HCT116 (cell line): ENCODE measurements around the gene THSD7A. TPM values are rescaled to one million over a fixed set of nuclear protein-coding genes. Genes with fewer than 3 reads are reported as not detected.

Experiments
- ATAC-seq: fragments of 200-7000 bp; cut with Tn5 transposase; 2 replicates; pipeline ENCODE4 v1.9.1; 2020; ENCODE audit warnings: mild to moderate bottlenecking, moderate library complexity
- BruUV-seq: library from RNA; stranded (reverse); fragments of 400-500 nt; replicated peaks from 2 replicates; lab custom pipeline; 2021; lab: Mats Ljungman, UMichigan
- CTCF ChIA-PET: fragments of 300-600 bp; sonication (Branson Sonifier 250); formaldehyde crosslinking; loops from one replicate; lab custom pipeline; 2021; ENCODE audit warnings: antibody characterized with exemption; lab: Charles Lee
- POLR2A ChIA-PET: fragments of 300-600, 350-600 bp; sonication (Branson Sonifier 250); formaldehyde crosslinking; loops from one replicate; lab custom pipeline; 2021; ENCODE audit warnings: antibody characterized with exemption; lab: Charles Lee
- RAD21 ChIA-PET, 2 experiments: fragments of 300-600 bp; sonication (Branson Sonifier 250); formaldehyde crosslinking; loops; one replicate each; lab custom pipeline; 2023; ENCODE audit warnings: low total read pairs in 2 of 2; ENCODE audit not compliant: uncharacterized antibody in 2 of 2, unreplicated experiment in 2 of 2, low non-redundant PET in 1 of 2; lab: Charles Lee
- DNase-seq: peaks from one replicate; pipeline ENCODE4 v3.0.0-alpha.2; 2010; ENCODE audit warnings: low read depth, low spot score
- H2AFZ ChIP-seq: fragments of 200-600 bp; shearing (Covaris generic), sonication (generic); 2 replicates; pipeline ENCODE4 v1.6.1; 2017; ENCODE audit warnings: low read depth, mixed run types, mixed read lengths, antibody characterized with exemption, low read length; ENCODE audit not compliant: poor library complexity, severe bottlenecking
- H3K27ac ChIP-seq: 2 replicates; pipeline ENCODE4 v1.5.1; 2012; ENCODE audit warnings: low read depth, low read length
- H3K27me3 ChIP-seq: fragments of 200-600 bp; sonication (generic); 2 replicates; pipeline ENCODE4 v1.6.1; 2016; ENCODE audit warnings: mixed run types, low read length, mixed read lengths; ENCODE audit not compliant: insufficient read depth
- H3K36me3 ChIP-seq, 2 experiments: fragments of 200-500 bp in 1 of 2; fragments of 200-600 bp in 1 of 2; sonication (Bioruptor generic) in 1 of 2; sonication (generic) in 1 of 2; 2 replicates each; pipeline versions ENCODE4 v1.5.1 to v1.6.1; 2014 to 2016; ENCODE audit warnings: low read length in 2 of 2, inconsistent platforms in 1 of 2, mixed read lengths in 1 of 2, mixed run types in 1 of 2; ENCODE audit not compliant: insufficient read depth in 2 of 2, control insufficient read depth in 1 of 2
- H3K4me1 ChIP-seq, 2 experiments: fragments of 200-600 bp in 1 of 2; sonication (generic) in 1 of 2; 2 replicates each; pipeline versions ENCODE4 v1.5.1 to v1.6.1; 2012 to 2017; ENCODE audit warnings: low read length in 2 of 2, inconsistent platforms in 1 of 2, mild to moderate bottlenecking in 1 of 2, mixed read lengths in 1 of 2, mixed run types in 1 of 2, moderate library complexity in 1 of 2; ENCODE audit not compliant: insufficient read depth in 2 of 2, control insufficient read depth in 1 of 2
- H3K4me2 ChIP-seq: fragments of 200-600 bp; sonication (generic); 2 replicates; pipeline ENCODE4 v1.6.1; 2017; ENCODE audit warnings: mixed run types, low read length, mixed read lengths
- H3K4me3 ChIP-seq, 2 experiments: fragments of 200-600 bp in 1 of 2; sonication (generic) in 1 of 2; replicated peaks in 1 of 2; 2 replicates each; pipeline ENCODE4 v1.5.1; 2011 to 2016; ENCODE audit warnings: low read length in 2 of 2, control low read depth in 1 of 2, low read depth in 1 of 2, mild to moderate bottlenecking in 1 of 2, mixed read lengths in 1 of 2, mixed run types in 1 of 2
- H3K79me2 ChIP-seq: fragments of 200-600 bp; sonication (generic); 2 replicates; pipeline ENCODE4 v1.6.1; 2017; ENCODE audit warnings: mild to moderate bottlenecking, mixed run types, low read length, moderate library complexity, mixed read lengths; ENCODE audit not compliant: insufficient read depth
- H3K9ac ChIP-seq: fragments of 200-600 bp; sonication (generic); 2 replicates; pipeline ENCODE4 v1.6.1; 2016; ENCODE audit warnings: low read length, mixed read lengths
- H3K9me2 ChIP-seq: fragments of 200-600 bp; sonication (generic), shearing (Covaris generic); 2 replicates; pipeline ENCODE4 v1.6.1; 2017; ENCODE audit warnings: mixed run types, mild to moderate bottlenecking, moderate library complexity; ENCODE audit not compliant: insufficient read depth
- H3K9me3 ChIP-seq, 2 experiments: fragments of 200-500 bp in 1 of 2; fragments of 200-600 bp in 1 of 2; sonication (Bioruptor generic) in 1 of 2; sonication (generic) in 1 of 2; 2 replicates each; pipeline ENCODE4 v1.6.1; 2014 to 2017; ENCODE audit warnings: low read length in 2 of 2, mixed read lengths in 2 of 2, inconsistent platforms in 1 of 2, low read depth in 1 of 2, mild to moderate bottlenecking in 1 of 2, mixed run types in 1 of 2, moderate library complexity in 1 of 2; ENCODE audit not compliant: control insufficient read depth in 1 of 2, insufficient read depth in 1 of 2
- H4K20me1 ChIP-seq: fragments of 200-600 bp; sonication (generic), shearing (Covaris generic); 2 replicates; pipeline ENCODE4 v1.6.1; 2017; ENCODE audit warnings: mixed run types, mild to moderate bottlenecking, moderate library complexity; ENCODE audit not compliant: insufficient read depth
- CBX3 ChIP-seq: IDR thresholded peaks from 2 replicates; pipeline ENCODE4 v1.6.1; 2012; ENCODE audit warnings: low read depth
- CEBPB ChIP-seq: IDR thresholded peaks from 2 replicates; pipeline ENCODE4 v1.6.1; 2012; ENCODE audit warnings: low read depth
- EGR1 ChIP-seq: IDR thresholded peaks from 2 replicates; pipeline ENCODE4 v1.6.1; 2012; ENCODE audit warnings: low read depth
- ELF1 ChIP-seq: IDR thresholded peaks from 2 replicates; pipeline ENCODE4 v1.6.1; 2012; ENCODE audit warnings: low read depth, borderline replicate concordance
- EZH2 ChIP-seq: fragments of 200-600 bp; sonication (generic); IDR thresholded peaks from 2 replicates; pipeline ENCODE4 v1.6.1; 2017; ENCODE audit warnings: antibody characterized with exemption, mixed run types
- EZH2phosphoT487 ChIP-seq: fragments of 200-600 bp; IDR thresholded peaks from 2 replicates; pipeline ENCODE4 v1.6.1; 2018; ENCODE audit warnings: antibody characterized with exemption, borderline replicate concordance
- FOSL1 ChIP-seq: IDR thresholded peaks from 2 replicates; pipeline ENCODE4 v1.6.1; 2012; ENCODE audit warnings: low read depth
- JUND ChIP-seq: IDR thresholded peaks from 2 replicates; pipeline ENCODE4 v1.6.1; 2012
- POLR2A ChIP-seq: IDR thresholded peaks from 2 replicates; pipeline ENCODE4 v1.7.0; 2011; ENCODE audit warnings: borderline replicate concordance; ENCODE audit not compliant: insufficient read depth, insufficient read length; ENCODE audit errors: extremely low read depth
- POLR2AphosphoS5 ChIP-seq: IDR thresholded peaks from 2 replicates; pipeline ENCODE4 v1.6.1; 2011; ENCODE audit warnings: mild to moderate bottlenecking, low read depth, low read length, moderate library complexity
- RAD21 ChIP-seq: IDR thresholded peaks from 2 replicates; pipeline ENCODE4 v1.6.1; 2012; ENCODE audit warnings: low read depth, mild to moderate bottlenecking
- SIN3A ChIP-seq: IDR thresholded peaks from 2 replicates; pipeline ENCODE4 v1.6.1; 2012; ENCODE audit warnings: low read depth
- SRF ChIP-seq: IDR thresholded peaks from 2 replicates; pipeline ENCODE4 v1.6.1; 2012; ENCODE audit warnings: low read depth
- TCF7L2 ChIP-seq: IDR thresholded peaks from 2 replicates; pipeline ENCODE4 v1.7.0; 2011; ENCODE audit warnings: borderline replicate concordance, inconsistent platforms; ENCODE audit not compliant: insufficient read depth, insufficient read length; ENCODE audit errors: extremely low read depth
- YY1 ChIP-seq: IDR thresholded peaks from 2 replicates; pipeline ENCODE4 v1.6.1; 2011; ENCODE audit warnings: low read length, low read depth, moderate library complexity, mild to moderate bottlenecking; ENCODE audit not compliant: insufficient replicate concordance; ENCODE audit errors: extremely low read depth
- ZFX ChIP-seq: fragments of 450-650 bp; IDR thresholded peaks from 2 replicates; pipeline ENCODE4 v1.6.1; 2017
- ZNF274 ChIP-seq: fragments of 200-500 bp; sonication (Bioruptor generic); IDR thresholded peaks from 2 replicates; pipeline ENCODE4 v1.6.1; 2014; ENCODE audit warnings: mild to moderate bottlenecking, low read depth, low read length, inconsistent platforms
- intact Hi-C: fragments of 100-400 bp; cut with micrococcal nuclease; formaldehyde crosslinking; loops from 2 replicates; pipeline ENCODE4 v1.10.0; 2022
- total RNA-seq: library from RNA; stranded (reverse); gene quantifications from one replicate; pipeline ENCODE4 v1.2.1, GENCODE V29; 2021; ENCODE audit not compliant: unreplicated experiment
- TF ChIP-seq, protein P1 (sequence below), 3 experiments: fragments of 200-600 bp in 1 of 3; sonication (generic) in 1 of 3; IDR thresholded peaks in 2 of 3; conservative IDR thresholded peaks in 1 of 3; 2 replicates each; pipeline ENCODE4 v1.5.1; 2012 to 2017; ENCODE audit warnings: low read depth in 2 of 3, low read length in 2 of 3, antibody characterized with exemption in 1 of 3, borderline replicate concordance in 1 of 3, control low read depth in 1 of 3, mild to moderate bottlenecking in 1 of 3, mixed read lengths in 1 of 3, mixed run types in 1 of 3, moderate library complexity in 1 of 3; ENCODE audit not compliant: insufficient read depth in 1 of 3
- TF ChIP-seq, protein P2 (sequence below): IDR thresholded peaks from 2 replicates; pipeline ENCODE4 v1.6.1; 2011; ENCODE audit warnings: mild to moderate bottlenecking, low read length, moderate library complexity; ENCODE audit not compliant: insufficient replicate concordance; ENCODE audit errors: extremely low read depth
- TF ChIP-seq, protein P3 (sequence below): IDR thresholded peaks from 2 replicates; pipeline ENCODE4 v1.6.1; 2012; ENCODE audit warnings: low read depth

THSD7A gene
- total RNA-seq, 1 experiment from 2014 or later = 0.05 TPM

DNA sequence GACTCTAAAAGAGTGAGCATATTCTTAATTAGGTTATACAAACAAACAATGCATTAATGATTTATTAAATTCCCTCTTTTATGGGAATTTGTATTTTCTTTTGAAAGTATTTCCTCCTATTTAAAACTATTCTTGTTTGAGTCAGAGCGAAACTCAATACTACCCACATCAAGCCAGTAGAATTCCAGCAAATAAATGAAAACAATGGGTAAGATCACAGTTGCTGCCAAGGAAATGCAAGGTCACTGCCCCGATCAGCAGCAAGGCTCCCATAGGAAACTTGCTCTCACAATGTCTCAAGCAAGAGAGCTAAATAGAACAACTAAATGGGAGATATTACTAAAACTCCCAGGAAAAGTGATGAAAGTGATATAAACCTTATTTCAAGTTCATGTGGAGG lies 206.3 kb downstream of the THSD7A start:
- no peaks in the 10 kb centered on the region for H3K9me3 ChIP-seq
- H3K27ac ChIP-seq = no peak overlapping the region
- TF ChIP-seq SRF = no peak
- no peak for TF ChIP-seq POLR2AphosphoS5
- no peak for TF ChIP-seq POLR2A
- no peak for TF ChIP-seq EZH2
- no peak for TF ChIP-seq CBX3
- TF ChIP-seq EZH2phosphoT487 = no peak
- TF ChIP-seq SIN3A = no peak
- TF ChIP-seq, protein P1, sequence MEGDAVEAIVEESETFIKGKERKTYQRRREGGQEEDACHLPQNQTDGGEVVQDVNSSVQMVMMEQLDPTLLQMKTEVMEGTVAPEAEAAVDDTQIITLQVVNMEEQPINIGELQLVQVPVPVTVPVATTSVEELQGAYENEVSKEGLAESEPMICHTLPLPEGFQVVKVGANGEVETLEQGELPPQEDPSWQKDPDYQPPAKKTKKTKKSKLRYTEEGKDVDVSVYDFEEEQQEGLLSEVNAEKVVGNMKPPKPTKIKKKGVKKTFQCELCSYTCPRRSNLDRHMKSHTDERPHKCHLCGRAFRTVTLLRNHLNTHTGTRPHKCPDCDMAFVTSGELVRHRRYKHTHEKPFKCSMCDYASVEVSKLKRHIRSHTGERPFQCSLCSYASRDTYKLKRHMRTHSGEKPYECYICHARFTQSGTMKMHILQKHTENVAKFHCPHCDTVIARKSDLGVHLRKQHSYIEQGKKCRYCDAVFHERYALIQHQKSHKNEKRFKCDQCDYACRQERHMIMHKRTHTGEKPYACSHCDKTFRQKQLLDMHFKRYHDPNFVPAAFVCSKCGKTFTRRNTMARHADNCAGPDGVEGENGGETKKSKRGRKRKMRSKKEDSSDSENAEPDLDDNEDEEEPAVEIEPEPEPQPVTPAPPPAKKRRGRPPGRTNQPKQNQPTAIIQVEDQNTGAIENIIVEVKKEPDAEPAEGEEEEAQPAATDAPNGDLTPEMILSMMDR (IDR thresholded peaks at IDR 0.05 in 2 of 3, conservative IDR thresholded peaks at IDR 0.05 in 1 of 3; ENCODE audit: borderline replicate concordance in 1 of 3, insufficient read depth in 1 of 3, low read depth in 2 of 3, low read length in 2 of 3) = no peak
- TF ChIP-seq FOSL1 = no peak
- no peak for TF ChIP-seq YY1
- TF ChIP-seq, protein P2, sequence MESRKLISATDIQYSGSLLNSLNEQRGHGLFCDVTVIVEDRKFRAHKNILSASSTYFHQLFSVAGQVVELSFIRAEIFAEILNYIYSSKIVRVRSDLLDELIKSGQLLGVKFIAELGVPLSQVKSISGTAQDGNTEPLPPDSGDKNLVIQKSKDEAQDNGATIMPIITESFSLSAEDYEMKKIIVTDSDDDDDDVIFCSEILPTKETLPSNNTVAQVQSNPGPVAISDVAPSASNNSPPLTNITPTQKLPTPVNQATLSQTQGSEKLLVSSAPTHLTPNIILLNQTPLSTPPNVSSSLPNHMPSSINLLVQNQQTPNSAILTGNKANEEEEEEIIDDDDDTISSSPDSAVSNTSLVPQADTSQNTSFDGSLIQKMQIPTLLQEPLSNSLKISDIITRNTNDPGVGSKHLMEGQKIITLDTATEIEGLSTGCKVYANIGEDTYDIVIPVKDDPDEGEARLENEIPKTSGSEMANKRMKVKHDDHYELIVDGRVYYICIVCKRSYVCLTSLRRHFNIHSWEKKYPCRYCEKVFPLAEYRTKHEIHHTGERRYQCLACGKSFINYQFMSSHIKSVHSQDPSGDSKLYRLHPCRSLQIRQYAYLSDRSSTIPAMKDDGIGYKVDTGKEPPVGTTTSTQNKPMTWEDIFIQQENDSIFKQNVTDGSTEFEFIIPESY = no peak
- TF ChIP-seq ZFX = no peak
- no peak for TF ChIP-seq ZNF274
- TF ChIP-seq CEBPB = no peak
- TF ChIP-seq EGR1 = no peak
- no peak for TF ChIP-seq JUND
- no peak for TF ChIP-seq ELF1
- TF ChIP-seq, protein P3, sequence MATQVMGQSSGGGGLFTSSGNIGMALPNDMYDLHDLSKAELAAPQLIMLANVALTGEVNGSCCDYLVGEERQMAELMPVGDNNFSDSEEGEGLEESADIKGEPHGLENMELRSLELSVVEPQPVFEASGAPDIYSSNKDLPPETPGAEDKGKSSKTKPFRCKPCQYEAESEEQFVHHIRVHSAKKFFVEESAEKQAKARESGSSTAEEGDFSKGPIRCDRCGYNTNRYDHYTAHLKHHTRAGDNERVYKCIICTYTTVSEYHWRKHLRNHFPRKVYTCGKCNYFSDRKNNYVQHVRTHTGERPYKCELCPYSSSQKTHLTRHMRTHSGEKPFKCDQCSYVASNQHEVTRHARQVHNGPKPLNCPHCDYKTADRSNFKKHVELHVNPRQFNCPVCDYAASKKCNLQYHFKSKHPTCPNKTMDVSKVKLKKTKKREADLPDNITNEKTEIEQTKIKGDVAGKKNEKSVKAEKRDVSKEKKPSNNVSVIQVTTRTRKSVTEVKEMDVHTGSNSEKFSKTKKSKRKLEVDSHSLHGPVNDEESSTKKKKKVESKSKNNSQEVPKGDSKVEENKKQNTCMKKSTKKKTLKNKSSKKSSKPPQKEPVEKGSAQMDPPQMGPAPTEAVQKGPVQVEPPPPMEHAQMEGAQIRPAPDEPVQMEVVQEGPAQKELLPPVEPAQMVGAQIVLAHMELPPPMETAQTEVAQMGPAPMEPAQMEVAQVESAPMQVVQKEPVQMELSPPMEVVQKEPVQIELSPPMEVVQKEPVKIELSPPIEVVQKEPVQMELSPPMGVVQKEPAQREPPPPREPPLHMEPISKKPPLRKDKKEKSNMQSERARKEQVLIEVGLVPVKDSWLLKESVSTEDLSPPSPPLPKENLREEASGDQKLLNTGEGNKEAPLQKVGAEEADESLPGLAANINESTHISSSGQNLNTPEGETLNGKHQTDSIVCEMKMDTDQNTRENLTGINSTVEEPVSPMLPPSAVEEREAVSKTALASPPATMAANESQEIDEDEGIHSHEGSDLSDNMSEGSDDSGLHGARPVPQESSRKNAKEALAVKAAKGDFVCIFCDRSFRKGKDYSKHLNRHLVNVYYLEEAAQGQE = no peak
- no peak for TF ChIP-seq TCF7L2
- no peak for TF ChIP-seq RAD21
- H3K9ac ChIP-seq = no peak overlapping the region
- H3K36me3 ChIP-seq = no peaks in the 10 kb centered on the region
- ATAC-seq (no peak), DNase-seq (no peak)
- H3K4me2 ChIP-seq = no peak overlapping the region
- no peaks in the 10 kb centered on the region for H3K27me3 ChIP-seq
- intact Hi-C loops = no loop called here
- H2AFZ ChIP-seq = no peak overlapping the region
- no peaks in the 10 kb centered on the region for H3K79me2 ChIP-seq
- peaks cover 0 to 14% of the 10 kb centered on the region in 2 experiments; a peak in 2 of 4 replicates for H3K4me1 ChIP-seq
- H4K20me1 ChIP-seq = no peaks in the 10 kb centered on the region
- ChIA-PET RAD21 (no interaction called here), POLR2A (no interaction called here), CTCF (no interaction called here)
- no peaks in the 10 kb centered on the region for H3K9me2 ChIP-seq
- no TSS peak for BruUV-seq
- no peak overlapping the region for H3K4me3 ChIP-seq
